Measurements from ENCODE around the gene HOXA6. TPM values are rescaled to one million over a fixed set of nuclear protein-coding genes. Genes with fewer than 3 reads are reported as not detected.
A peak's percentile ranks its signal among the peaks of the same experiment; 100 is the strongest.

Gene HOXA6
- total and polyA plus RNA-seq, 2 of the 4 experiments (the other 2 are of a cell fraction) = 1.4 to 1.8 TPM

GRCh38 chr7:27126596-27127327, 20.8 kb downstream of the HOXA6 start:
- Histone ChIP-seq H3K23ac (ENCODE audit: low read depth, low read length) (0 out of 2 replicates have a peak overlapping the region, but pooled peaks have one; percentile 7), H3K27ac (ENCODE audit: insufficient read depth, low read length) (no peak overlapping the region), H3K4ac (ENCODE audit: low read depth, low read length) (no peak overlapping the region), H2AFZ (replicated peaks; ENCODE audit: low read length, poor library complexity) (no peak overlapping the region), H4K8ac (ENCODE audit: low read depth in 2 of 2, low read length in 2 of 2) (no peak overlapping the region), H3K9me3 (ENCODE audit: control insufficient read depth, insufficient read depth, low read length) (no peaks in the 10 kb centered on the region), H2BK20ac (ENCODE audit: low read depth, low read length) (no peak overlapping the region), H3K56ac (ENCODE audit: extremely low read depth, insufficient read depth, low read length) (no peak overlapping the region), H4K20me1 (ENCODE audit: insufficient read depth, low read length) (no peaks in the 10 kb centered on the region), H3K4me3 (ENCODE audit: insufficient read depth, low read depth, low read length) (no peak overlapping the region), H3K4me2 (ENCODE audit: low read depth, low read length) (no peak overlapping the region), H2BK120ac (ENCODE audit: low read depth, low read length) (no peak overlapping the region), H2BK5ac (ENCODE audit: low read depth, low read length, poor library complexity, severe bottlenecking) (no peak overlapping the region), H3K36me3 (ENCODE audit: control insufficient read depth, insufficient read depth, low read length) (peaks cover 3% of the 10 kb centered on the region; the same call in 1 of the 2 replicates), H3K27me3 (ENCODE audit: control insufficient read depth, insufficient read depth, low read length) (no peaks in the 10 kb centered on the region), H3K79me1 (ENCODE audit: low read depth in 1 of 2, low read length in 2 of 2) (peaks cover 20 to 50% of the 10 kb centered on the region in 2 experiments), H3K9me1 (ENCODE audit: insufficient read depth, low read length) (peaks cover 7% of the 10 kb centered on the region), H4K5ac (ENCODE audit: low read depth, low read length) (no peak overlapping the region), H2AK9ac (replicated peaks; ENCODE audit: low read depth, low read length, poor library complexity) (no peak overlapping the region), H3K14ac (replicated peaks; ENCODE audit: low read depth, low read length) (no peak overlapping the region), H2BK15ac (ENCODE audit: low read depth, low read length) (no peak overlapping the region), H3K4me1 (ENCODE audit: control insufficient read depth, insufficient read depth, low read length) (peaks cover 28% of the 10 kb centered on the region), H4K91ac (ENCODE audit: insufficient read depth, low read depth, low read length) (no peak overlapping the region), H3K18ac (ENCODE audit: low read depth, low read length) (no peak overlapping the region), H2AK5ac (ENCODE audit: low read depth, low read length) (no peak overlapping the region), H3K9ac (ENCODE audit: low read depth, low read length) (no peak overlapping the region)
- intact Hi-C loops (cut with micrococcal nuclease) (no loop called here), in situ Hi-C loops (cut with MboI; ENCODE audit: low sequenced_read_pairs) (no loop called here), dilution Hi-C loops (cut with HindIII; ENCODE audit: low sequenced_read_pairs, unreplicated experiment) (no loop called here)
- ChIA-PET CTCF (interaction anchor here (1.1 kb wide), 1 partner anchor 25 kb away, joined by 4 read pairs; no protein-coding TSS in a partner anchor), POLR2A (ENCODE audit: unreplicated experiment) (interaction anchor here (0.7 kb wide), 1 partner anchor 21 kb away, joined by 4 read pairs; no protein-coding TSS in a partner anchor)
- BruUV-seq (replicated peaks) = no TSS peak
- DNase-seq (no peak), ATAC-seq (ENCODE audit: low read depth) (no peak)
- no peak for TF ChIP-seq CEBPB (IDR thresholded peaks at IDR 0.05; ENCODE audit: low read depth, low read length)
- no CpG with 5 or more reads among the region's 3 CpGs for WGBS, 2 experiments (ENCODE audit: extremely low coverage in 2 of 2, insufficient read length in 1 of 2)
